PFSK-1 (cell line): ENCODE measurements around the gene ACAP2.

Experiments
- FOXP2 ChIP-seq: optimal IDR thresholded peaks from 2 replicates; pipeline ENCODE3; 2011; ENCODE audit warnings: borderline replicate concordance, control low read depth, inconsistent platforms; ENCODE audit not compliant: insufficient read depth; ENCODE audit errors: extremely low read length, extremely low read depth
- POLR2AphosphoS5 ChIP-seq: IDR thresholded peaks from 2 replicates; pipeline ENCODE4 v1.6.1; 2012; ENCODE audit warnings: low read depth, mild to moderate bottlenecking, control low read depth, low read length, moderate library complexity
- SIN3A ChIP-seq: IDR thresholded peaks from 2 replicates; pipeline ENCODE4 v1.6.1; 2012; ENCODE audit warnings: mild to moderate bottlenecking, low read length, moderate library complexity, borderline replicate concordance; ENCODE audit not compliant: insufficient read depth

DNA sequence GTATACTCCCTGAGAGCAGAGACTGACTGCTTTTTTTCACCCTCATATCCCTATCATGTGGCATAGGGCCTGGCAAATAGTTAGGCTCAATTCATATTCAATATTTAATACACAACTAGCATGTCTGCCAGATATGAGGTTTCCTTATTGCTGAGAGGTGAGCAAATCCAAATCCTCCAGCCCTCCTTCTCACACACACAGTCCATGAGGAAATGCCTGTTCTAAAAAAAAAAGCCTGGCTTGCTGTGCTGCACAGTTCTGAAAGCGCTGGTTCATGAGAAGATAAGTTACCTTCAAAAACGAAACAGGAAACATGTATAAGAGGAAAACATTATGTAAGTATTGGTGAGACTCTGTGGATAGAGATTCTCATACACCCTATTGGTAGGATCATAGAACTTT is 15.5 kb upstream of the ACAP2 start:
- TF ChIP-seq POLR2AphosphoS5, result no peak
- TF ChIP-seq SIN3A, result no peak
- no peak for TF ChIP-seq FOXP2
